ENCODE measurements around the gene ZNF544.
"Not testable (repeated sequence)": the region's sequence is repeated elsewhere in the genome, so short reads cannot be mapped to it uniquely, and the experiment has no call there.

Gene ZNF544

DNA sequence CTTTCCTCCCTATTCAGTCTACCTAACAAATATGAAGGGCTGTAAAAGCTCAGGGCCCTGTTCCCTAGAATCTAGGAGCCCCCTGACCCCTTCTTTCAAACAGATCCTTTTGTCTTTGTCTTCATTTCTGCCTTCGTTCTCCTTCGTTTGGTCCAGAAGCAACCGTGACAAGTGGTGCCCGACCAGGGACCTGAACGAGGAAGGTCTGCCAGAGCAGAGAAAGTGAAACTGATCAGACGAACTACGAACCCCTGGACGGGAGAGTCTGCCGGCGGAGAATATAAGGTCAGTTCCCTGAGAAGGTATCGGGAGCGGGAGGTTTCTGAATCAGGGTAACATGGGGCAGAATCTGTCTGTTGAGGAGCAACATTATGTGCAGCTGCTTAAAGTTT, 77.2 kb downstream of the ZNF544 start:
- DNase-seq = no peak

DNA sequence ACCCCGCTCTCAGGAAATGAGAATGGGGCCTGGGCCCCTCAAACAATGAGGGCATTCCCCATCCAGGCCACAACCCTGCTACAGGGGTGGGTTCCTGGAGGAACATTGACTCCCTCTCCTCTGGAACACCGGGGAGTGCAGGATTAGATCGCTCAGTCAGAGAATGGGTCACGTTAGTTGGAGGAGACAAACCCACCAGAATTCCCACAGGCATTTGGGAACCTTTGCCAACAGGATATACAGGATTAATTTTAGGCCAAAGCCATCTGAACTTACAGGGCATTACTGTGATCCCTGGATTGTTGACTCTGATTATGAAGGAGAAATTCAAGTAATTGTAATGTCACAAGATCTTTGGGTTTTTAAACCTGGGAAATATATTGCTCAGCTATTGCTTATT, 79.0 kb downstream of the ZNF544 start:
- DNase-seq = no peak

DNA sequence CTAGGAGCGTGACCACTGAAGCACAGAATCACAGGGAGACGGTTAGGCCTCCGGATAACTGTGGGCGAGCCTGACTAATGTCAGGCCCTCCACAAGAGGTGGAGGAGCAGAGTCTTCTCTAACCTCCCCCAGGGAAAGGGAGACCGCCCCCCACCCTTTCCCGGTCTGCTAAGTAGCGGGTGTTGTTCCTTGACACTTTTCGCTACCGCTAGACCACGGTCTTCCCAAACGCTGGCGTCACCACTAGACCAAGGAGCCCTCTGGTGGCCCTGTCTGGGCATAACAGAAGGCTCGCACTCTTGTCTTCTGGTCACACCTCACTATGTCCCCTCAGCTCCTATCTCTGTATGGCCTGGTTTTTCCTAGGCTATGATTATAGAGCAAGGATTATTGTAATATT, 82.0 kb downstream of the ZNF544 start:
- not testable (repeated sequence) for DNase-seq

DNA sequence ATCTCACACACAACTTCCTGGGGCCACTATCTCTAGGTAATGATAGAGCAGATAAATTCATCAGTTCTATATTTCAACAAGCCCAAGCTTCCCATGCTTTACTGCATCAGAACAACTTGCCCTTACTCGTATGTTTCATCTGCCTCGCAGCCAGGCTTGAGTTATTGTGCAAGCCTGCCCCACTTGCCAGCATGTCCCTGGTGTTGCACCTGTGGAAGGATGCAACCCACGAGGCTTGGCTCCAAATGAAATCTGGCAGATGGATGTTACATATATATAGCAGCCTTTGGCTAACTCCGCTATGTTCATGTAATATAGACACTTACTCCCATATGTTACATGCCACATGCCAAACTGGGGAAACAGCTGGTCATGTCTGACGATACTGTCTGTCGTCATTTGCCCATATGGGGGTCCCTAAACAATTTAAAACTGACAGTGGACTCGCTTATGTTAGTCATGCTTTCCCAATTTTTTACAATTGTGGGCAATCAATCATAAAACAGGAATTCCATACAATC, 82.7 kb downstream of the ZNF544 start:
- DNase-seq = no peak
